Progenitor cell of endocrine pancreas (in vitro differentiated cells): ENCODE results near the gene XBP1. TPM values are rescaled to one million over a fixed set of nuclear protein-coding genes. Genes with fewer than 3 reads are reported as not detected.
A peak's percentile ranks its signal among the peaks of the same experiment; 100 is the strongest.
"Not testable (repeated sequence)": the region's sequence is repeated elsewhere in the genome, so short reads cannot be mapped to it uniquely, and the experiment has no call there.

ENCODE experiments used
- DNase-seq: peaks from one replicate; pipeline ENCODE4 v3.0.0; 2021; ENCODE audit warnings: low spot score; ENCODE audit not compliant: unreplicated experiment
- H3K27ac Mint-ChIP-seq: 2 replicates; pipeline ENCODE4 v1.8.0; 2021; ENCODE audit warnings: mild to moderate bottlenecking, moderate library complexity, mixed read lengths
- H3K27me3 Mint-ChIP-seq: 2 replicates; pipeline ENCODE4 v1.8.0; 2021; ENCODE audit warnings: mixed read lengths
- H3K36me3 Mint-ChIP-seq: 2 replicates; pipeline ENCODE4 v1.8.0; 2022; ENCODE audit warnings: mixed read lengths; ENCODE audit not compliant: insufficient read depth
- H3K4me1 Mint-ChIP-seq: 2 replicates; pipeline ENCODE4 v1.8.0; 2021; ENCODE audit warnings: low read depth, mixed read lengths
- H3K4me3 Mint-ChIP-seq: 2 replicates; pipeline ENCODE4 v1.8.0; 2021; ENCODE audit warnings: low read depth, mild to moderate bottlenecking, moderate library complexity, mixed read lengths
- H3K9me3 Mint-ChIP-seq: 2 replicates; pipeline ENCODE4 v1.8.0; 2021; ENCODE audit warnings: low read depth, mixed read lengths
- CTCF ChIP-seq: fragments of 200-600 bp; sonication (generic); IDR thresholded peaks from one replicate; pipeline ENCODE4 v1.5.0; 2021; ENCODE audit warnings: antibody characterized with exemption, mild to moderate bottlenecking; ENCODE audit not compliant: unreplicated experiment
- long read RNA-seq: library from polyadenylated mRNA; unstranded; transcript quantifications from one replicate; pipeline ENCODE4 v2.0.0, GENCODE V29; 2020
- total RNA-seq: library from RNA; stranded (reverse); gene quantifications from 2 replicates; pipeline ENCODE4 v1.2.1, GENCODE V29; 2021

Gene XBP1
- total RNA-seq: 126 and 130 TPM in 2 replicates
- long read RNA-seq, transcript XBP1-201 (5 exons, 1,850 nt): major isoform, 8 of 20 reads
- long read RNA-seq, partial matches to known transcripts: 4 of 20 reads
- long read RNA-seq, other reads (novel, unspliced or antisense): 3 of 20 reads

DNA sequence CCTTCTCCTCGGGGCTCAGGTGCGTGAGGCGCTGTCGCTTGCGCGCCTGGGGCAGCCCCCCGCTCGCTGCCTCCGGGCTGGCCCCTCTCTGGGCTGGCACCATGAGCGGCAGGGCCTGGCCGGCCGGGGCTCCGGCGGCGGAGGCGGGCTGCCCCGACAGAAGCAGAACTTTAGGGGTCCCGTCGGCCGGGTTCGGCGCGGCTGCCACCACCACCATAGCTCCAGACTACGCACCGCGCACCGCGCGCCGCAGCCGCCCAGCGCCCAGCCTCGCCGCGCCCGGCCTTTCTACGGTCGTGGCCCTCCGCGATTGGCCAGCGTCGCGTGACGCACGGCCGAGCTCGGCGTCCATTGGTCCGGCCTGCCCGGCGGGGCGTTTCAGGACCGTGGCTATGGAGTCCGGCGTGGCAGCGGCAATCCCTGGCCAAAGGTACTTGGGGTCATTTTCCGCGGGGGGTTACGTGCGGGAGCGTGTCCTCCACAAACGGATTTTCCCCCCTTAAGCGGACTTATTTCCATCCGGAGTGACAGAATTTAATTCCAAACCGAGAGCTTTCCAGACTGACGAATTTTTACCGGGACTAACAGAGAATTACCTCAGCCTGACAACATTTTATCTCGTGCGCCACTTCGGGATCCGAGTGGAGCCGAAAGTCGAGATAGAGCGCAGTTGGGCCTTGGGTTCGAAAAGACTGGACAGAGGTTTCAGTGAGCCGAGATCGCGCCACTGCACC is at the start of gene XBP1:
TSS of gene XBP1 (minus strand) at position 262 of the 734 bp plus-strand sequence.
- Mint-ChIP-seq H3K36me3 (peaks cover 19% of the 10 kb centered on the region), H3K9me3 (no peaks in the 10 kb centered on the region), H3K27ac (peak within 1 kb of the TSS; percentile 100), H3K4me1 (peaks cover 22% of the 10 kb centered on the region), H3K27me3 (no peaks in the 10 kb centered on the region), H3K4me3 (peak within 1 kb of the TSS; percentile 92)
- peak; percentile 89 for DNase-seq
- TF ChIP-seq CTCF: no peak

DNA sequence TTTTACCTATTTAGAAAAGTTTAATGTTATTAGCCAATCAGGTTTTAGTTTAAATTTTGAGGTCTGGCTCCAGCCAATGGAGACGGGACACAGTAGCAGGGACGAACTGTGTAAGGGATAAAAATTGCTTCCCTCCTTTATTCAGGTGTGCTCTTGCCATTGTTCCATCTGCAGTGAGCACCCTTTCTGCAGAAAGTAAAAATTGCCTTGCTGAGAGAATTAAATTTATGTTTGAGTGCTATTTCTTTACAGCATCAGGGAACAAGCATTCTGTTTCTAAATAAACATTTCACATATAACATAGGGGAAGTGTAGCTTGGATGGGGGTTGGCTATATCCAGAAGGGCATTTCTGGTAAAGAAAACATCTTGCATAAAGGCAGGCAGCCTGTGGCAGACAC is 46.6 kb upstream of the XBP1 start:
- H3K4me3 Mint-ChIP-seq: no peak overlapping the region
- DNase-seq: no peak
- H3K4me1 Mint-ChIP-seq: no peaks in the 10 kb centered on the region
- peaks cover 3% of the 10 kb centered on the region for H3K9me3 Mint-ChIP-seq
- no peak for TF ChIP-seq CTCF
- H3K27ac Mint-ChIP-seq: no peak overlapping the region
- H3K36me3 Mint-ChIP-seq: no peaks in the 10 kb centered on the region
- H3K27me3 Mint-ChIP-seq: peaks cover 4% of the 10 kb centered on the region

- not testable (repeated sequence) for H3K36me3 Mint-ChIP-seq, H3K4me1 Mint-ChIP-seq
Measured at GRCh38 chr22:28844277-28844676, 43.9 kb upstream of the XBP1 start.

DNA sequence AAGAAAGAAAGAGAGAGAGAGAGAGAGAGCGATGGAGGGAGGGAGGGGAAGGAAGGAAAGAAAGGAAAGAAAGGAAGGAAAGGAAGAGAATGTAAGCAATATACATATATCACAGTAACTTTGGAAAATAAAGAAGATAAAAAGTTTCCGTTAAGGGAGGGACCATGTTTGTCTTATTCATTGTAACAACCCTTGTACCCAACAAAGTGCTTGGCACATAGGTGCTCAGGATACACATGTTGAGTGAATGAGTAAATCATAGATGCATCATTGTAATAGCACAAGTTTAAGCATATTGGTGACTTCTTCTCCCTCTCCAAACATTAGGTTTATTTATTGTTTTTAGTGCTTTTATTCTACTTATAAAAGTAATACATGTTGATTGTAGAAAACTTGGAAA is 43.3 kb upstream of the XBP1 start:
- Mint-ChIP-seq H3K9me3 (peaks cover 3% of the 10 kb centered on the region), H3K4me3 (no peak overlapping the region), H3K4me1 (no peaks in the 10 kb centered on the region), H3K27ac (no peak overlapping the region), H3K36me3 (no peaks in the 10 kb centered on the region), H3K27me3 (peaks cover 4% of the 10 kb centered on the region)
- TF ChIP-seq CTCF: no peak
- no peak for DNase-seq

More at GRCh38 chr22:28844277-28844676, 43.9 kb upstream of the XBP1 start:
- not testable (repeated sequence) for H3K27me3 Mint-ChIP-seq, H3K9me3 Mint-ChIP-seq, DNase-seq, H3K27ac Mint-ChIP-seq, H3K4me3 Mint-ChIP-seq

DNA sequence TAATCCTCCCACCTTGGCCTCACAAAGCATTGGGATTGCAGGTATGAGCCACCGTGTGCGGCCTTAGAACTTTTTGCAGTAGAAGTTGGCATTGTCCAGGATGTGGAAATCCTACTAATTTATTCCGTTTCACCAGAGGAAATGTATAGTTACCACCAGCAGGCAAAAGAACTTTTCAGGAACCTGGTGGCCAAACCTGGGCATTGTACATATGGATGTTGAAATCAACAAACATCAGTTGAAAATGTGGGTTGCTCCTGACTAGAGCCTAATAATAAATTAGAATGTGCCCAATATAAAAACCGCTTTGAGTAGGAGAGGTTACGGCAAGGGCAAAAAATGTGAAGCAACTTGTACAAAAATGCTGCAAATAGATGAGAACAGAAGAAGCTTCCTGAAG is 40.7 kb upstream of the XBP1 start:
- Mint-ChIP-seq H3K4me1 (no peaks in the 10 kb centered on the region), H3K27ac (no peak overlapping the region), H3K9me3 (no peaks in the 10 kb centered on the region), H3K4me3 (no peak overlapping the region), H3K27me3 (peaks cover 4% of the 10 kb centered on the region), H3K36me3 (no peaks in the 10 kb centered on the region)
- DNase-seq: no peak
- peak; percentile 9 for TF ChIP-seq CTCF

DNA sequence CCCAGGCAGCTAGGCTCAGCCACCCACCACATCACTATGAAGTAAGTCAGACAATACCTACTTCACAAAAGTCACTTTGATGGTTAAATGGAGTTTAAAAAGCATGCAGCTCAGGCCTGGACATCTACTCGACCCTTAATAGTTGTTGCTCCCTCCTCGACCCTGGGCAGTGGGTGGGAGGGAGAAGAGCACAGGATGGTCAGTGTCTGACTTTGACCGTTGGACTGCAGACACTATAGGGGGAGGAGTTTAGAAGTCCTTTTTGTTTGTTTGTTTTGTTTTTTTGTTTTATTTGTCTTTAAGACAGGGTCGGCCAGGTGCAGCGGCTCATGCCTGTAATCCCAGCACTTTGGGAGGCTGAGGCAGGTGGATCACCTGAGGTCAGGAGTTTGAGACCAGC is 38.6 kb upstream of the XBP1 start:
- Mint-ChIP-seq H3K27me3 (peaks cover 3% of the 10 kb centered on the region), H3K9me3 (no peaks in the 10 kb centered on the region), H3K4me3 (no peak overlapping the region), H3K4me1 (no peaks in the 10 kb centered on the region), H3K36me3 (no peaks in the 10 kb centered on the region), H3K27ac (no peak overlapping the region)
- TF ChIP-seq CTCF: no peak
- no peak for DNase-seq
